CD1c-positive myeloid dendritic cell (primary cell): Measurements from ENCODE around the gene STRN3.
A peak's percentile ranks its signal among the peaks of the same experiment; 100 is the strongest.
"Not testable (repeated sequence)": the region's sequence is repeated elsewhere in the genome, so short reads cannot be mapped to it uniquely, and the experiment has no call there.

Source experiments
- DNase-seq: peaks from one replicate; pipeline ENCODE4 v3.0.0-alpha.2; 2016; ENCODE audit errors: extremely low spot score

Gene STRN3

GRCh38 chr14:31026077-31026449 lies at the start of gene STRN3:
Gene STRN3, minus strand, starts transcription at chr14:31026379. Its CDS starts 194 bp downstream, at chr14:31026185.
- DNase-seq: no peak

- DNase-seq: no peak
Observed at GRCh38 chr14:31075144-31075543, 49.0 kb upstream of the STRN3 start.

GRCh38 chr14:31071151-31071550 lies 45.0 kb upstream of the STRN3 start:
- DNase-seq: no peak

- DNase-seq: no peak
Observed at GRCh38 chr14:31070431-31070830, 44.3 kb upstream of the STRN3 start.

GRCh38 chr14:31069343-31069742 lies 43.2 kb upstream of the STRN3 start:
- DNase-seq: no peak

- DNase-seq: peak; percentile 31
Observed at GRCh38 chr14:31068235-31068634, 42.1 kb upstream of the STRN3 start.

GRCh38 chr14:31062908-31063307 lies 36.7 kb upstream of the STRN3 start:
- DNase-seq: not testable (repeated sequence)

GRCh38 chr14:31060253-31060875 lies 34.2 kb upstream of the STRN3 start:
- no peak for DNase-seq

- DNase-seq: peak; percentile 73
Observed at GRCh38 chr14:31059152-31059924, 33.2 kb upstream of the STRN3 start.

- no peak for DNase-seq
Observed at GRCh38 chr14:31057701-31058364, 31.7 kb upstream of the STRN3 start.

- DNase-seq: no peak
Observed at GRCh38 chr14:31057035-31057434, 30.9 kb upstream of the STRN3 start.

GRCh38 chr14:31052905-31053586 lies 26.9 kb upstream of the STRN3 start:
- not testable (repeated sequence) for DNase-seq

GRCh38 chr14:31051511-31051910 lies 25.3 kb upstream of the STRN3 start:
- DNase-seq: peak; percentile 19

GRCh38 chr14:31051023-31051422 lies 24.8 kb upstream of the STRN3 start:
- no peak for DNase-seq

GRCh38 chr14:31047503-31047902 lies 21.3 kb upstream of the STRN3 start:
- DNase-seq: peak; percentile 26

- DNase-seq: no peak
Observed at GRCh38 chr14:31045501-31046080, 19.4 kb upstream of the STRN3 start.

- no peak for DNase-seq
Observed at GRCh38 chr14:31043379-31043778, 17.2 kb upstream of the STRN3 start.

- not testable (repeated sequence) for DNase-seq
Observed at GRCh38 chr14:31042893-31043292, 16.7 kb upstream of the STRN3 start.

- no peak for DNase-seq
Observed at GRCh38 chr14:31042300-31042699, 16.1 kb upstream of the STRN3 start.

GRCh38 chr14:31038521-31039166 lies 12.5 kb upstream of the STRN3 start:
- DNase-seq: no peak

GRCh38 chr14:31037709-31038221 lies 11.6 kb upstream of the STRN3 start:
- DNase-seq: no peak
